Measurements from ENCODE around the gene DBX2.
"Not testable (repeated sequence)": the region's sequence is repeated elsewhere in the genome, so short reads cannot be mapped to it uniquely, and the experiment has no call there.

The DBX2 gene

DNA sequence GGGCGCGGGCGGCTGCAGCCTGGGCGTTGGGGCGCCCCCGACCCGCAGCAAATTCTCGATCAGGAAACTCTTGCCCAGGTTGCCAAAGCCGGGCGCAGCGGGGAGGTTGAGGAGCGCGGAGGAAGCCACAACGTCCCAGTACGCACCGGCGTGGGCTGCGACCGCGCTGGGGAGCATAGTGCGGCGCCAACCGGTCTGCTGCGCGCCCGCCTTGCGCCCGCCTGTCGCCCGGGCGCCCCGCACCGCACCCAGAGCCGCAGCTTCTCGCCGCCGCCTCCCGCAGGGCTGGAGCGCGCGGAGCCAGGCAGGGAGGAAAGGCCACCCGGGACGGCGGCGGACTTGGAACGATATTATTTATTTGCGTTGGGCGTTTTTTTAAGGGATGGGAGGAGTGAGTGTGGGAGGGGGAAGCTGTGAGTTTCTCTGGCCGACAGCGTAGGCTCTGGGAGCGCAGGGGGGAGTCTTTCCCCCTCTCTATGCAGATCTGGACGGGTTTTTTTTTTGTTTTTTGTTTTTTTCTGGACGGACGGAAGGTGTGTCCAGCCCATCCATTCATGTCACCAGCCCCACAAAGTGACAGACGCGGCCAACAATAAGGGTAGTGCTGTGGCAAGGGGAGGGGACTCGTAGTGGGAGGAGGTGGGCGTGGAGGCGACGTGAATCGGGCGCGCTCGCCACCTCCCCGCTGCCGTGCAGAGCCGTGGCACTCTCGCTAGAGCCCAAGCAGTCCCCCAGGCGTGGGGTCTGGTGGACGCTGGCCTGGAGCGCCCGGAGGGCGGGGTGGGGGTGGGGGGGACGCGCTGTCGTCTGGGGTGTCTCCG is at the start of gene DBX2:
Gene DBX2, minus strand, starts transcription at position 349 of the 821 bp plus-strand sequence. Its CDS starts 172 bp downstream, at position 177.
- DNase-seq (ENCODE audit: low spot score) = no peak

DNA sequence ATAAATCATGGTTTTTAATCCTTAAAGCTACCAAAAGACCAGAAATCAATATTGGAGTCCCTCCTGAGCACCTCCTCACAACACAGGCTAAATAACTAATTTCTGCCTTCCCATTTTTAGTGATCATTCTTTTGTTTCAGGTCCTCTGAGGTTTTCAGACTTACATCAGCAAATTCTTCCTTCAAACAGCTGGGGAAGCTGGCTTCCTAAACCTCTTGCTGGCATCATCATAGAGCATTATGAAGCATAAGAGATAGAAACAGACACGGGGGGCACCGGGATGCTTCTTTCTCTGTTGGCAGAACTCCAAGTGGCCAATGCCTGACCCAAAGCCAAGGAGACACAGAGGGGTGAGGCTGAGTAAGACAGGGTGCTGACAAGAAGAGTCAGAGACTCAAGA is 47.9 kb upstream of the DBX2 start:
- no peak for DNase-seq (ENCODE audit: low spot score)

GRCh38 chr12:45095417-45095816 is 44.5 kb upstream of the DBX2 start:
- DNase-seq (ENCODE audit: low spot score) = not testable (repeated sequence)

- no peak for DNase-seq (ENCODE audit: low spot score)
Observed at GRCh38 chr12:45093051-45093450, 42.2 kb upstream of the DBX2 start.

DNA sequence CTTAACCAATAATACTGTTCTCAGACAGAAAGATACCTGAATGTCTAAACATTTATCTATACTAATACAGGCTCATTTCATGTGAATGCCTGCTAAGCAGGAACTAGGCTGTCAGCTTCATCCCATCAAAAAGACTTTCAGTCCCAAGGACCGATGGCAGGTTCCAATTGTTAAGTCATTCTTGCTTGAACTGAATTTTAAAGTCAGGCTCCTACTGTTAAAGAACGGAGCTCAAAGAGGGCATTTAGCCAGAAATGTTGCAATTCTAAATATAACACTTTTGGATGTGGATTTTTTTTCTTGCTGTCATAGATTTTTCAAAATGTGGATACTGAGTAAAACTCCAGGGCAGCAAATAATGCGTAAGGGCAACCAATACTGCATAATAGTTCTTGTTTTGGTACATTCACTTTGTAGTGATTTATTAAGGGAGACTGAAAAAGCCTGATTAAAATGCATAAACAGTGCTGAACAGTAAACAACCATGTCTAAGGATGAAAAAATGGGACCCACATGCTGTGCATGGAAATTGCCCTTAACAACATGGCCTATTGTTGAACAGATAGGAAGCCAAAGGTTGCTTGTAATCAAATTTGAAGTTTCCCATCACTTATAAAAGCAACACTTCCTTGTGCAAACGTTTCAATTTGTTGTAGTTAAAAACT is 38.6 kb upstream of the DBX2 start:
- no peak for DNase-seq (ENCODE audit: low spot score)

DNA sequence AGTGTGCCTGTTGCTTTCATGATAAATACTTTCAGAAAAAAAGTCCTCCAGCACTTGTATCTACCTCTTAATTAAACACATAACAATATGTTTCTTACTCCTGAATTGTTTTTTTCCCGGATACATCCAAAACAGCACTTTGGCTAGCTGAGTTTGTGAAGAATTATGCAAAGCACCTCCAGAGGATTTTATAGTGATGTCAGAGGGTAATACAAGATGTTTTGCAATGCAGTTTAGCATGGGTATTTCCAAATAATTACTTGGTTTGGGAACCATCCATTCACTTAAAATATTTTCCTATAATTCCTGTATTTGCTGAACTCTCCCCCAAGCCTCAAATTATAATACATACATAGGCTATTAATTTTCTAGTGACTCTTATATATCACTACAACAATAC is 37.7 kb upstream of the DBX2 start:
- DNase-seq (ENCODE audit: low spot score) = no peak

GRCh38 chr12:45084248-45084647 is 33.3 kb upstream of the DBX2 start:
- DNase-seq (ENCODE audit: low spot score) = not testable (repeated sequence)

GRCh38 chr12:45077251-45077650 is 26.4 kb upstream of the DBX2 start:
- DNase-seq (ENCODE audit: low spot score) = no peak

DNA sequence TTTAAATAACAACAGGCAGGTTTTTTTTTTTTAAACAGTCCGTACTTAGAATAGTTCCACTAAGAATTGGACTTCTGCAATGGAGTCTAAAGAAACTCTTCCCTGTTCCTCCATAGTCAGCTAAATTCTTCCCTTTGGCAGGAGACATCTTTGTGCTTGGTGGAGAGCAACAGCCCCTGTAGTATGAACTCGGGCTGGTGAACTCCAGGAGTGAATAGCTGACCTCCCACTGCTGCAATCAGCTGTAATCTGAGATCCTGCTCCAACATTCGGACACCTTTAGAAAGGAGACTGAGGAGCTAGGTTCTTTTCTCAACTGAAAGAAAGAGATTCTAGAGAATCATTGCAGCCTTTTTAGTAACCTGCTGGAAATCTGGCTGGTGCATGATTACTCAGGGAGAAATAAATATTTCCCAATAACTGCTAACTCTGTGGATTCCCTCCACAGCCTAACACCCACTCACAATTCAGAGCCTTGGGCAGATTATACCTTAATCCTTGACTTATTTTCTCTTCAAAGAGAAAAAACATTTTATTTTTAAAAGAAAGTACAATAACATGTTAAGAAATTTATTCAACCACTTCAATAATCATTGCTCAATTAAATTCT is 25.6 kb upstream of the DBX2 start:
- no peak for DNase-seq (ENCODE audit: low spot score)

DNA sequence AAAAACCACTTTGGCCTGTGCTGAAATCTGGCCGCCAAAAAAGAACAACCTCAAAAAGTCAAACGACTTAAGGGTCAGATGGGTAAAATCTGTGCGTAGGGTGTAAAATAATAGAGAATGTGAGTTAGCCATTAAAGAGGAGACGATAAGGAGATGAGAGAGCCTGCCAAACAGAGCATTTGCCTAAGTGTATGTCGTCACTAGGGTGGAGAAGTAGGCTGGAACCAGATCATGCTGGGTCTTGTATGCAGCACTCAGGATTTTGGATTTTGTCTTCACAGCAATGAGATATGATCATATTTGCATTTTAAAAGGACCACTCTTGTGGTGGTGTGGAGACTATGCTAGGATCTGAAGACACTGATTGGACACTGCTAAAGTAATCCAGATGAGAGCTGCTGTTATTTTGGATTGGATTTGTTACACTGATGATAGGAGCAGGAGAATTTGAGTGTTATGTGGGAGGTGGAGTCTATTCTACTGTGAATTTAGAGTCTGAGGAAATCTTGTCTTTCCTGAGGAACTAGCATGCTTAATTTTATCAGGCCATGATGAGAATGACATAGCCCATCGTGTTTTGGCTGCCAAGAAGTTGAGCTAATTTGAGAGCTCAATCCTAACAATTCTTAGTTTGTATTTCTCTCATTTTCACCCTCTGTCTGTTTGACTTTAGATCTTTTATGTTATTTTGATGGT is 24.8 kb upstream of the DBX2 start:
- no peak for DNase-seq (ENCODE audit: low spot score)

DNA sequence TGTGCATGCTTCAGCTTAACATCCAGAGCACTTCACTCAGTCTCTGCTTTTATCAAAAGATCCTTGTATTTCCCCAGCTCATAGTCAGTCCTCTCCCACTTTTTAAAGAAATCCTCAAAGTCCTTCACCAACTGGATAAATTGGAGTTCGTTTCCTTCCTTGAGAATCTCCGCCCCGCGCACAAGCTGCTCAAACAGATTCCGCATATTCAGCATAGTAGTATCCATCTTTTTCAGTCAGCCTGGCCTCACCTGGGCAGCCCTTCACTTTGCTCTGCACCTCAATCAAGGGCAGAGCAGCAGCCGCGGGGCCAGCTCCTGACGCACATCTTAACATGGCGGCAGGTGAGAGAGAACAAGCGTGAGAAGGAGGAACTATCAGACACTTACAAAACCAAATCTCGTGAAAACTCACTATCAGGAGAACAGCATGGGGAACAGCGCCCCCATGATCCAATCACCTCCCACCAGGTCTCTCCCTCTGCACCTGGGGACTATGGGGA is 14.3 kb upstream of the DBX2 start:
- DNase-seq (ENCODE audit: low spot score) = no peak

- no peak for DNase-seq (ENCODE audit: low spot score)
Observed at GRCh38 chr12:45060976-45061375, 10.1 kb upstream of the DBX2 start.

- no peak for DNase-seq (ENCODE audit: low spot score)
Observed at GRCh38 chr12:45051572-45052125, 750 bp upstream of the DBX2 start.

GRCh38 chr12:45049912-45050750 is 768 bp downstream of the DBX2 start:
- no peak for DNase-seq (ENCODE audit: low spot score)

GRCh38 chr12:45042599-45042998 is 8.3 kb downstream of the DBX2 start:
- DNase-seq (ENCODE audit: low spot score) = no peak

DNA sequence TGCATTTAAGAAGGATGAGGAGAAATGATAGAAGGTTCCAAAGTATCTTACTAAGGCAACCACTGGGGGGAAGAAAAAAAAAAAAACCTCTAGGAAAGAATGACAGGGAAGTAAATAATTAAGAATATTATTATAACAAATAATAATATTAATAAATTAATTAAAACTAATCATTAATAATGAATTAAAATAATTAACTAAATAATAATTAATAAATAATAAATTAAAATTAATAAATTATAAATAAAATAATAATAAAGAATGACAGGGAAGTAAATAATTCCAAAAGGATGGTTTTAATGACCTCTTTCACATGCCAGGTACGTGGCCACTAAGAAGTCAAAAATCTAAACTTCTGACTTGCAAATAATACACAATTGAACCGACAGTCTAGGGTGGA is 9.9 kb downstream of the DBX2 start:
- DNase-seq (ENCODE audit: low spot score) = no peak

- DNase-seq (ENCODE audit: low spot score) = no peak
Observed at GRCh38 chr12:45039757-45040156, 11.1 kb downstream of the DBX2 start.

GRCh38 chr12:45034861-45035265 is 16.0 kb downstream of the DBX2 start:
- DNase-seq (ENCODE audit: low spot score) = no peak

- DNase-seq (ENCODE audit: low spot score) = no peak
Observed at GRCh38 chr12:45017916-45018315, 33.0 kb downstream of the DBX2 start.

GRCh38 chr12:45014396-45014795 is 36.5 kb downstream of the DBX2 start:
- no peak for DNase-seq (ENCODE audit: low spot score)

GRCh38 chr12:45012749-45013148 is 38.1 kb downstream of the DBX2 start:
- DNase-seq (ENCODE audit: low spot score) = no peak
